GM06990 (cell line): ENCODE measurements around the gene CFAP92.

Experiments
- DNase-seq: peaks from one replicate; pipeline ENCODE4 v3.0.0-alpha.2; 2011; ENCODE audit not compliant: insufficient read length; ENCODE audit errors: extremely low read depth
- H3K27me3 ChIP-seq: replicated peaks from 2 replicates; pipeline ENCODE4 v1.6.0; 2011; ENCODE audit warnings: low read length; ENCODE audit not compliant: control insufficient read depth, insufficient read depth
- H3K36me3 ChIP-seq: 2 replicates; pipeline ENCODE4 v1.5.1; 2011; ENCODE audit warnings: low read length; ENCODE audit not compliant: control insufficient read depth, insufficient read depth
- H3K4me3 ChIP-seq: replicated peaks from 2 replicates; pipeline ENCODE4 v1.5.1; 2011; ENCODE audit warnings: low read depth, mild to moderate bottlenecking, control low read depth, low read length
- CTCF ChIP-seq: IDR thresholded peaks from 2 replicates; pipeline ENCODE4 v1.5.1; 2011; ENCODE audit warnings: low read length, control low read depth, mild to moderate bottlenecking, inconsistent platforms; ENCODE audit not compliant: insufficient read depth, poor library complexity, severe bottlenecking

CFAP92 gene

GRCh38 chr3:129018751-129019150 is 24.9 kb upstream of the CFAP92 start:
- TF ChIP-seq CTCF: no peak
- no peak for DNase-seq
- no peaks in the 10 kb centered on the region for H3K36me3 ChIP-seq
- no peaks in the 10 kb centered on the region for H3K27me3 ChIP-seq
- H3K4me3 ChIP-seq: no peak overlapping the region

- Histone ChIP-seq H3K36me3 (no peaks in the 10 kb centered on the region), H3K27me3 (no peaks in the 10 kb centered on the region), H3K4me3 (no peak overlapping the region)
- no peak for DNase-seq
- TF ChIP-seq CTCF: no peak
Measured at GRCh38 chr3:129018271-129018670, 24.4 kb upstream of the CFAP92 start.

DNA sequence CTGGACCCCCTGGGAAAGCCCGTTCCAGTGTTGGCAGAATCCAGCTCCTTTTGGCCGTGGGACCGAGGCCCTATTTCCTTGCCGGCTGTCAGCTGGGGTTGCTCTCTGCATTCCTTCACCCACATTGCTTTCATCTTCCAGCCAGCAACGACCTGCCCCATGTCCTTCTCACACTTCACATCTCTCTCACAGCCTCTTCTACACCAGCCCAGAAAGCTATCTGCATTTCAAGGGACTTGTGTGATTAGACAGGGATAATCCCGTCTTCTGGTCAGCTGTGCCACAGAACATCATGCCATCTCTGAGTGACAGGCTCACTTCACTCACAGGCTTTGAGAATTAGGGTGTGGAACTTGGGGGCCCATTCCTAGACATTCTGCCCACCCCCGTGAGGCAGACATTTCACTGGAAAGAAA is 23.6 kb upstream of the CFAP92 start:
- H3K36me3 ChIP-seq: no peaks in the 10 kb centered on the region
- TF ChIP-seq CTCF: no peak
- H3K4me3 ChIP-seq: no peak overlapping the region
- no peak for DNase-seq
- H3K27me3 ChIP-seq: no peaks in the 10 kb centered on the region

GRCh38 chr3:129016720-129017483 is 23.0 kb upstream of the CFAP92 start:
- DNase-seq: peak; percentile 79
- no peak for TF ChIP-seq CTCF
- no peaks in the 10 kb centered on the region for H3K27me3 ChIP-seq
- H3K4me3 ChIP-seq: no peak overlapping the region
- H3K36me3 ChIP-seq: no peaks in the 10 kb centered on the region

- H3K4me3 ChIP-seq: no peak overlapping the region
- DNase-seq: no peak
- TF ChIP-seq CTCF: peak; percentile 25
- H3K27me3 ChIP-seq: no peaks in the 10 kb centered on the region
- H3K36me3 ChIP-seq: no peaks in the 10 kb centered on the region
Measured at GRCh38 chr3:129016356-129016719, 22.5 kb upstream of the CFAP92 start.
